HepG2 (cell line): ENCODE data around the gene CARD9. TPM values are rescaled to one million over a fixed set of nuclear protein-coding genes. Genes with fewer than 3 reads are reported as not detected.
A peak's percentile ranks its signal among the peaks of the same experiment; 100 is the strongest.

Experiments used
- ELF1 ChIP-seq: sonication (generic); formaldehyde crosslinking; IDR thresholded peaks from 2 replicates; pipeline ENCODE4 v1.4.0; 2020; ENCODE audit warnings: missing genetic modification reagents
- HCFC1 ChIP-seq: fragments of 150-350 bp; IDR thresholded peaks from 2 replicates; pipeline ENCODE4 v1.6.1; 2014; ENCODE audit warnings: low read depth, low read length
- HNRNPL ChIP-seq: fragments of 200-400 bp; formaldehyde crosslinking; IDR thresholded peaks from 2 replicates; pipeline ENCODE4 v1.6.1; 2017; ENCODE audit warnings: mild to moderate bottlenecking, low read depth, low read length
- KAT2B ChIP-seq: fragments of 150-350 bp; IDR thresholded peaks from 2 replicates; pipeline ENCODE4 v1.6.1; 2014; ENCODE audit warnings: low read depth, low read length, borderline replicate concordance
- KAT8 ChIP-seq: IDR thresholded peaks from 2 replicates; pipeline ENCODE4 v1.6.1; 2016; ENCODE audit warnings: missing genetic modification reagents, missing compliant biosample characterization
- KDM4B ChIP-seq: sonication (generic); formaldehyde crosslinking; IDR thresholded peaks from 2 replicates; pipeline ENCODE4 v1.4.0; 2020; ENCODE audit warnings: missing genetic modification reagents
- MXD4 ChIP-seq: IDR thresholded peaks from 2 replicates; pipeline ENCODE4 v1.6.1; 2016; ENCODE audit warnings: mild to moderate bottlenecking, missing biosample characterization, missing genetic modification reagents
- RXRA ChIP-seq: sonication (generic); formaldehyde crosslinking; IDR thresholded peaks from 2 replicates; pipeline ENCODE4 v1.5.1; 2020; ENCODE audit warnings: missing genetic modification reagents
- SMARCC2 ChIP-seq: fragments of 450-650 bp; IDR thresholded peaks from 2 replicates; pipeline ENCODE4 v1.6.1; 2017; ENCODE audit warnings: antibody characterized with exemption, mild to moderate bottlenecking
- ZFX ChIP-seq: sonication (generic); formaldehyde crosslinking; IDR thresholded peaks from 2 replicates; pipeline ENCODE4 v1.4.0; 2020; ENCODE audit warnings: mild to moderate bottlenecking, low read depth, missing genetic modification reagents, moderate library complexity
- ZFYVE20 ChIP-seq: sonication (generic); formaldehyde crosslinking; IDR thresholded peaks from 2 replicates; pipeline ENCODE4 v1.8.0; 2023; ENCODE audit warnings: low read depth, mild to moderate bottlenecking, moderate library complexity, missing genetic modification reagents, borderline replicate concordance
- polyA plus RNA-seq, 8 experiments: library from polyadenylated mRNA; depleted of rRNA in 3 of 8; stranded (reverse) in 7 of 8; unstranded in 1 of 8; fragments of >200 nt; fragmentation: Illumina TruSeq in 4 of 8; extraction: Trizol in 4 of 8; gene quantifications; 2 replicates each; pipeline versions ENCODE4 v1.2.1 to v1.2.3, GENCODE V29; 2011 to 2016; ENCODE audit warnings: low read depth in 4 of 8, missing spikeins in 1 of 8, mixed read lengths in 1 of 8; ENCODE audit not compliant: insufficient read depth in 1 of 8
- total RNA-seq, 5 experiments: library from RNA; depleted of rRNA; stranded (reverse); fragments of >200 nt; fragmentation: Illumina TruSeq; extraction: Trizol; gene quantifications; 2 replicates each; pipeline ENCODE4 v1.2.3, GENCODE V29; 2016; ENCODE audit warnings: low read depth in 1 of 5
- TF ChIP-seq, protein P1 (sequence below): IDR thresholded peaks from 2 replicates; pipeline ENCODE4 v1.6.1; 2016; ENCODE audit warnings: low read depth, missing genetic modification reagents, missing compliant biosample characterization
- TF ChIP-seq, protein P2 (sequence below): IDR thresholded peaks from 2 replicates; pipeline ENCODE4 v1.6.1; 2018; ENCODE audit warnings: missing genetic modification reagents, mild to moderate bottlenecking, missing compliant biosample characterization
- TF ChIP-seq, protein P3 (sequence below): sonication (generic); formaldehyde crosslinking; IDR thresholded peaks from 2 replicates; pipeline ENCODE4 v1.4.0; 2020; ENCODE audit warnings: mild to moderate bottlenecking, missing genetic modification reagents
- TF ChIP-seq, protein P4 (sequence below): IDR thresholded peaks from 2 replicates; pipeline ENCODE4 v1.4.0; 2020; ENCODE audit warnings: mild to moderate bottlenecking, missing genetic modification reagents
- TF ChIP-seq, protein P5 (sequence below): IDR thresholded peaks from 2 replicates; pipeline ENCODE4 v1.6.1; 2012; ENCODE audit warnings: inconsistent platforms

CARD9 gene
- total and polyA plus RNA-seq, 2 of the 13 experiments (the other 11 are each of a cell fraction or from before 2014, with no cell fraction given), result 3.3 to 7.4 TPM

DNA sequence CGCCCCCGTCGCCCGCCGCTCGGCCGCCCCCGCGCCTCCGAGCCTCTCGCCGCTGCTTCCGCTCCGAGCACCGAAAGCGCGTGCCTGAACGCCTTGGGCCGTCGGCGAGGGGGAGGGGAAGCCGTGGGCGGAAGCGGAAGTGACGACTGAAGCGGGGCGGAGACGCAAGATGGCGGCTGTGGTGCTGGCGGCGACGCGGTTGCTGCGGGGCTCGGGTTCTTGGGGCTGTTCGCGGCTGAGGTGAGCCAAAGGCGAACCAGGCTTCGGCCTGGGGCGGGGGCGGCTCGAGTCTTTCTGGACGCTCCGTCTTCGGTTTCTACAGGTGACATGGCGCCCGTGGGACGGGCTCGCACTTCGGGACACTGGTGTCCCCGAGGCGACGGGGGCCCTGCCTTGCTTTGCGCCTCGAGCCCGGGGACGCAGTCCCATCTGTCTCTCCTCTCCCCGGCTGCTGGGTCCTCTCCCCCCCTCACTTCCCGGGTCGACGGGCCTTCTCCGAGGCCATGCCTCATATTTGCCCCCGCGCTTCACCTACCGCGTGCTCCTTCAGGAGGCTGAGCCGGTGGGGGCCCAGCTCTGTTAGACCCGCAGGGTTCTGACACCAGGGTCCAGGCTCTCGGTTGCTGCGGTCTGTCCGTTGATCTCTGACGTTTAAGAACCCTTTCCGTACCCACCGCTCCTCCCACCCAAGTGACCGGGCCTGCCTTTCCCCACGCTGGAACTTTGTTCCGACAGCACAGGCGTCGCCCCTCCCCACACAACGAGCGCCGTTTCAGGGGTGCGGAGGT lies 37.2 kb upstream of the CARD9 start, which contains the start of the genes ENTR1 and PMPCA (continued):
- TF ChIP-seq, protein P1, sequence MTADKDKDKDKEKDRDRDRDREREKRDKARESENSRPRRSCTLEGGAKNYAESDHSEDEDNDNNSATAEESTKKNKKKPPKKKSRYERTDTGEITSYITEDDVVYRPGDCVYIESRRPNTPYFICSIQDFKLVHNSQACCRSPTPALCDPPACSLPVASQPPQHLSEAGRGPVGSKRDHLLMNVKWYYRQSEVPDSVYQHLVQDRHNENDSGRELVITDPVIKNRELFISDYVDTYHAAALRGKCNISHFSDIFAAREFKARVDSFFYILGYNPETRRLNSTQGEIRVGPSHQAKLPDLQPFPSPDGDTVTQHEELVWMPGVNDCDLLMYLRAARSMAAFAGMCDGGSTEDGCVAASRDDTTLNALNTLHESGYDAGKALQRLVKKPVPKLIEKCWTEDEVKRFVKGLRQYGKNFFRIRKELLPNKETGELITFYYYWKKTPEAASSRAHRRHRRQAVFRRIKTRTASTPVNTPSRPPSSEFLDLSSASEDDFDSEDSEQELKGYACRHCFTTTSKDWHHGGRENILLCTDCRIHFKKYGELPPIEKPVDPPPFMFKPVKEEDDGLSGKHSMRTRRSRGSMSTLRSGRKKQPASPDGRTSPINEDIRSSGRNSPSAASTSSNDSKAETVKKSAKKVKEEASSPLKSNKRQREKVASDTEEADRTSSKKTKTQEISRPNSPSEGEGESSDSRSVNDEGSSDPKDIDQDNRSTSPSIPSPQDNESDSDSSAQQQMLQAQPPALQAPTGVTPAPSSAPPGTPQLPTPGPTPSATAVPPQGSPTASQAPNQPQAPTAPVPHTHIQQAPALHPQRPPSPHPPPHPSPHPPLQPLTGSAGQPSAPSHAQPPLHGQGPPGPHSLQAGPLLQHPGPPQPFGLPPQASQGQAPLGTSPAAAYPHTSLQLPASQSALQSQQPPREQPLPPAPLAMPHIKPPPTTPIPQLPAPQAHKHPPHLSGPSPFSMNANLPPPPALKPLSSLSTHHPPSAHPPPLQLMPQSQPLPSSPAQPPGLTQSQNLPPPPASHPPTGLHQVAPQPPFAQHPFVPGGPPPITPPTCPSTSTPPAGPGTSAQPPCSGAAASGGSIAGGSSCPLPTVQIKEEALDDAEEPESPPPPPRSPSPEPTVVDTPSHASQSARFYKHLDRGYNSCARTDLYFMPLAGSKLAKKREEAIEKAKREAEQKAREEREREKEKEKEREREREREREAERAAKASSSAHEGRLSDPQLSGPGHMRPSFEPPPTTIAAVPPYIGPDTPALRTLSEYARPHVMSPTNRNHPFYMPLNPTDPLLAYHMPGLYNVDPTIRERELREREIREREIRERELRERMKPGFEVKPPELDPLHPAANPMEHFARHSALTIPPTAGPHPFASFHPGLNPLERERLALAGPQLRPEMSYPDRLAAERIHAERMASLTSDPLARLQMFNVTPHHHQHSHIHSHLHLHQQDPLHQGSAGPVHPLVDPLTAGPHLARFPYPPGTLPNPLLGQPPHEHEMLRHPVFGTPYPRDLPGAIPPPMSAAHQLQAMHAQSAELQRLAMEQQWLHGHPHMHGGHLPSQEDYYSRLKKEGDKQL, result 0 out of 2 replicates have a peak, but pooled peaks have one; percentile 31
- peak; percentile 90 for TF ChIP-seq ELF1 (CRISPR knock-in tag)
- TF ChIP-seq KAT2B, result no peak
- TF ChIP-seq ZFX, result peak; percentile 85
- TF ChIP-seq, protein P2, sequence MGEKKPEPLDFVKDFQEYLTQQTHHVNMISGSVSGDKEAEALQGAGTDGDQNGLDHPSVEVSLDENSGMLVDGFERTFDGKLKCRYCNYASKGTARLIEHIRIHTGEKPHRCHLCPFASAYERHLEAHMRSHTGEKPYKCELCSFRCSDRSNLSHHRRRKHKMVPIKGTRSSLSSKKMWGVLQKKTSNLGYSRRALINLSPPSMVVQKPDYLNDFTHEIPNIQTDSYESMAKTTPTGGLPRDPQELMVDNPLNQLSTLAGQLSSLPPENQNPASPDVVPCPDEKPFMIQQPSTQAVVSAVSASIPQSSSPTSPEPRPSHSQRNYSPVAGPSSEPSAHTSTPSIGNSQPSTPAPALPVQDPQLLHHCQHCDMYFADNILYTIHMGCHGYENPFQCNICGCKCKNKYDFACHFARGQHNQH (CRISPR knock-in tag), result peak; percentile 54; the same call in 1 of the 2 replicates
- TF ChIP-seq KAT8 (CRISPR knock-in tag), result peak; percentile 91
- TF ChIP-seq HCFC1, result peak; percentile 58; the same call in 1 of the 2 replicates
- peak; percentile 77; the same call in 1 of the 2 replicates for TF ChIP-seq MXD4 (CRISPR knock-in tag)
- TF ChIP-seq, protein P3, sequence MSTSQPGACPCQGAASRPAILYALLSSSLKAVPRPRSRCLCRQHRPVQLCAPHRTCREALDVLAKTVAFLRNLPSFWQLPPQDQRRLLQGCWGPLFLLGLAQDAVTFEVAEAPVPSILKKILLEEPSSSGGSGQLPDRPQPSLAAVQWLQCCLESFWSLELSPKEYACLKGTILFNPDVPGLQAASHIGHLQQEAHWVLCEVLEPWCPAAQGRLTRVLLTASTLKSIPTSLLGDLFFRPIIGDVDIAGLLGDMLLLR (CRISPR knock-in tag), result peak; percentile 37; the same call in 1 of the 2 replicates
- TF ChIP-seq, protein P4, sequence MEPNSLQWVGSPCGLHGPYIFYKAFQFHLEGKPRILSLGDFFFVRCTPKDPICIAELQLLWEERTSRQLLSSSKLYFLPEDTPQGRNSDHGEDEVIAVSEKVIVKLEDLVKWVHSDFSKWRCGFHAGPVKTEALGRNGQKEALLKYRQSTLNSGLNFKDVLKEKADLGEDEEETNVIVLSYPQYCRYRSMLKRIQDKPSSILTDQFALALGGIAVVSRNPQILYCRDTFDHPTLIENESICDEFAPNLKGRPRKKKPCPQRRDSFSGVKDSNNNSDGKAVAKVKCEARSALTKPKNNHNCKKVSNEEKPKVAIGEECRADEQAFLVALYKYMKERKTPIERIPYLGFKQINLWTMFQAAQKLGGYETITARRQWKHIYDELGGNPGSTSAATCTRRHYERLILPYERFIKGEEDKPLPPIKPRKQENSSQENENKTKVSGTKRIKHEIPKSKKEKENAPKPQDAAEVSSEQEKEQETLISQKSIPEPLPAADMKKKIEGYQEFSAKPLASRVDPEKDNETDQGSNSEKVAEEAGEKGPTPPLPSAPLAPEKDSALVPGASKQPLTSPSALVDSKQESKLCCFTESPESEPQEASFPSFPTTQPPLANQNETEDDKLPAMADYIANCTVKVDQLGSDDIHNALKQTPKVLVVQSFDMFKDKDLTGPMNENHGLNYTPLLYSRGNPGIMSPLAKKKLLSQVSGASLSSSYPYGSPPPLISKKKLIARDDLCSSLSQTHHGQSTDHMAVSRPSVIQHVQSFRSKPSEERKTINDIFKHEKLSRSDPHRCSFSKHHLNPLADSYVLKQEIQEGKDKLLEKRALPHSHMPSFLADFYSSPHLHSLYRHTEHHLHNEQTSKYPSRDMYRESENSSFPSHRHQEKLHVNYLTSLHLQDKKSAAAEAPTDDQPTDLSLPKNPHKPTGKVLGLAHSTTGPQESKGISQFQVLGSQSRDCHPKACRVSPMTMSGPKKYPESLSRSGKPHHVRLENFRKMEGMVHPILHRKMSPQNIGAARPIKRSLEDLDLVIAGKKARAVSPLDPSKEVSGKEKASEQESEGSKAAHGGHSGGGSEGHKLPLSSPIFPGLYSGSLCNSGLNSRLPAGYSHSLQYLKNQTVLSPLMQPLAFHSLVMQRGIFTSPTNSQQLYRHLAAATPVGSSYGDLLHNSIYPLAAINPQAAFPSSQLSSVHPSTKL (CRISPR knock-in tag), result peak; percentile 49
- TF ChIP-seq HNRNPL, result 0 out of 2 replicates have a peak, but pooled peaks have one; percentile 10
- TF ChIP-seq SMARCC2, result no peak
- peak; percentile 68; the same call in 1 of the 2 replicates for TF ChIP-seq ZFYVE20 (CRISPR knock-in tag)
- TF ChIP-seq RXRA (CRISPR knock-in tag), result peak; percentile 58; the same call in 1 of the 2 replicates
- TF ChIP-seq, protein P5, sequence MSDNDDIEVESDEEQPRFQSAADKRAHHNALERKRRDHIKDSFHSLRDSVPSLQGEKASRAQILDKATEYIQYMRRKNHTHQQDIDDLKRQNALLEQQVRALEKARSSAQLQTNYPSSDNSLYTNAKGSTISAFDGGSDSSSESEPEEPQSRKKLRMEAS, result peak; percentile 90
- TF ChIP-seq KDM4B, result peak; percentile 81; the same call in 1 of the 2 replicates
